Thymus (tissue), 11 donors: Measurements from ENCODE around the gene CCDC159. TPM values are rescaled to one million over a fixed set of nuclear protein-coding genes. Genes with fewer than 3 reads are reported as not detected.
"Not testable (repeated sequence)": the region's sequence is repeated elsewhere in the genome, so short reads cannot be mapped to it uniquely, and the experiment has no call there.

ENCODE experiments used
- DNase-seq, 9 donors: peaks; one replicate each; pipeline ENCODE4 v3.0.0-alpha.2; 2013; ENCODE audit warnings: low spot score in 9 of 9, low read depth in 6 of 9, missing footprints in 1 of 9
- H3K27ac ChIP-seq, 2 donors: one replicate each; pipeline ENCODE4 v1.5.1; 2013; ENCODE audit warnings: control low read depth in 1 of 2, low read depth in 1 of 2, low read length in 1 of 2, mild to moderate bottlenecking in 1 of 2, moderate library complexity in 1 of 2
- H3K27me3 ChIP-seq, 2 donors: one replicate each; pipeline ENCODE4 v1.5.1; 2013; ENCODE audit warnings: low read length in 1 of 2; ENCODE audit not compliant: control insufficient read depth in 2 of 2, insufficient read depth in 1 of 2
- H3K36me3 ChIP-seq, 2 donors: one replicate each; pipeline ENCODE4 v1.5.1; 2013; ENCODE audit warnings: low read length in 1 of 2, mild to moderate bottlenecking in 1 of 2, moderate library complexity in 1 of 2; ENCODE audit not compliant: control insufficient read depth in 2 of 2, insufficient read depth in 2 of 2
- H3K4me1 ChIP-seq, 2 donors: one replicate each; pipeline ENCODE4 v1.5.1; 2013; ENCODE audit warnings: low read length in 2 of 2; ENCODE audit not compliant: control insufficient read depth in 2 of 2, insufficient read depth in 2 of 2
- H3K4me3 ChIP-seq, 2 donors: one replicate each; pipeline ENCODE4 v1.5.1; 2013; ENCODE audit warnings: low read length in 2 of 2, control low read depth in 1 of 2, mild to moderate bottlenecking in 1 of 2
- H3K9me3 ChIP-seq, 2 donors: one replicate each; pipeline ENCODE4 v1.5.1; 2013; ENCODE audit warnings: low read length in 1 of 2, mild to moderate bottlenecking in 1 of 2; ENCODE audit not compliant: control insufficient read depth in 2 of 2, insufficient read depth in 1 of 2
- WGBS: extraction: QIAGEN DNeasy Blood & Tissue Kit; methylation state at CpG from one replicate; pipeline ENCODE4 v1.1.7; 2013; 5-methylcytosine and 5-hydroxymethylcytosine counted together
- polyA plus RNA-seq: library from polyadenylated mRNA; stranded (reverse); fragments of 200-250 nt; gene quantifications from one replicate; pipeline ENCODE4 v1.2.3, GENCODE V29; 2013
- total RNA-seq: library from RNA; stranded (reverse); fragments of 120-200 nt; gene quantifications from one replicate; pipeline ENCODE4 v1.2.4, GENCODE V29; 2013
- donor health status: healthy.

The CCDC159 gene
- total and polyA plus RNA-seq, 2 donors: 9.4 to 56.9 TPM

GRCh38 chr19:11347546-11348039 lies 1.3 kb downstream of the CCDC159 start:
- WGBS: 78% methylated on average over 7 of the region's 7 CpGs
- DNase-seq: peak in 5 of 9 donors; percentile 59 to 84 (median 67)
- H3K4me3 ChIP-seq: no peak overlapping the region
- H3K27ac ChIP-seq: peak overlapping the region in 1 of 2 donors; percentile 96
- H3K27me3 ChIP-seq: no peaks in the 10 kb centered on the region
- H3K9me3 ChIP-seq: peaks cover 4 to 17% of the 10 kb centered on the region in 2 donors
- H3K36me3 ChIP-seq: peaks cover 2 to 3% of the 10 kb centered on the region in 2 donors
- peaks cover 16 to 40% of the 10 kb centered on the region in 2 donors for H3K4me1 ChIP-seq

- Histone ChIP-seq H3K9me3 (peaks cover 4 to 17% of the 10 kb centered on the region in 2 donors), H3K36me3 (peaks cover 0 to 3% of the 10 kb centered on the region in 2 donors), H3K27ac (no peak overlapping the region), H3K4me1 (peaks cover 16 to 37% of the 10 kb centered on the region in 2 donors), H3K27me3 (peaks cover 0 to 3% of the 10 kb centered on the region in 2 donors), H3K4me3 (no peak overlapping the region)
- DNase-seq: no peak
- 97% methylated on average over 4 of the region's 4 CpGs for WGBS
Observed at GRCh38 chr19:11349171-11349570, 2.9 kb downstream of the CCDC159 start.

GRCh38 chr19:11354102-11354501 lies 7.8 kb downstream of the CCDC159 start:
- over 99% methylated on average over 4 of the region's 4 CpGs for WGBS
- not testable (repeated sequence) for H3K4me3 ChIP-seq, H3K27ac ChIP-seq, H3K36me3 ChIP-seq, DNase-seq
- H3K9me3 ChIP-seq: peaks cover 3 to 11% of the 10 kb centered on the region in 2 donors
- peaks cover 2 to 14% of the 10 kb centered on the region in 2 donors for H3K4me1 ChIP-seq
- H3K27me3 ChIP-seq: peaks cover 0 to 46% of the 10 kb centered on the region in 2 donors

GRCh38 chr19:11355160-11356073 lies 9.1 kb downstream of the CCDC159 start, which contains the start of gene PLPPR2:
Gene PLPPR2, plus strand, starts transcription at chr19:11355432. Its CDS starts 2,242 bp downstream, at chr19:11357674.
- WGBS: 8% methylated on average over 62 of the region's 62 CpGs

GRCh38 chr19:11356074-11356397 lies 9.7 kb downstream of the CCDC159 start:
- no peak overlapping the region for H3K27ac ChIP-seq
- H3K27me3 ChIP-seq: peaks cover 0 to 65% of the 10 kb centered on the region in 2 donors
- H3K4me3 ChIP-seq: peak overlapping the region in 1 of 2 donors; percentile 30
- no peaks in the 10 kb centered on the region for H3K36me3 ChIP-seq
- peaks cover 2 to 14% of the 10 kb centered on the region in 2 donors for H3K4me1 ChIP-seq
- DNase-seq: no peak
- peaks cover 0 to 3% of the 10 kb centered on the region in 2 donors for H3K9me3 ChIP-seq
- 95% methylated on average over 6 of the region's 6 CpGs for WGBS

More at GRCh38 chr19:11355160-11356073, 9.1 kb downstream of the CCDC159 start, which contains the start of gene PLPPR2:
- H3K9me3 ChIP-seq: peaks cover 0 to 3% of the 10 kb centered on the region in 2 donors
- H3K27me3 ChIP-seq: peaks cover 0 to 59% of the 10 kb centered on the region in 2 donors
- peak within 1 kb of the TSS; percentile 30 to 52 for H3K4me3 ChIP-seq
- H3K36me3 ChIP-seq: no peaks in the 10 kb centered on the region
- peak in 5 of 9 donors; percentile 72 to 87 (median 80) for DNase-seq
- peaks cover 2 to 14% of the 10 kb centered on the region in 2 donors for H3K4me1 ChIP-seq
- H3K27ac ChIP-seq: no peak within 1 kb of the TSS

DNA sequence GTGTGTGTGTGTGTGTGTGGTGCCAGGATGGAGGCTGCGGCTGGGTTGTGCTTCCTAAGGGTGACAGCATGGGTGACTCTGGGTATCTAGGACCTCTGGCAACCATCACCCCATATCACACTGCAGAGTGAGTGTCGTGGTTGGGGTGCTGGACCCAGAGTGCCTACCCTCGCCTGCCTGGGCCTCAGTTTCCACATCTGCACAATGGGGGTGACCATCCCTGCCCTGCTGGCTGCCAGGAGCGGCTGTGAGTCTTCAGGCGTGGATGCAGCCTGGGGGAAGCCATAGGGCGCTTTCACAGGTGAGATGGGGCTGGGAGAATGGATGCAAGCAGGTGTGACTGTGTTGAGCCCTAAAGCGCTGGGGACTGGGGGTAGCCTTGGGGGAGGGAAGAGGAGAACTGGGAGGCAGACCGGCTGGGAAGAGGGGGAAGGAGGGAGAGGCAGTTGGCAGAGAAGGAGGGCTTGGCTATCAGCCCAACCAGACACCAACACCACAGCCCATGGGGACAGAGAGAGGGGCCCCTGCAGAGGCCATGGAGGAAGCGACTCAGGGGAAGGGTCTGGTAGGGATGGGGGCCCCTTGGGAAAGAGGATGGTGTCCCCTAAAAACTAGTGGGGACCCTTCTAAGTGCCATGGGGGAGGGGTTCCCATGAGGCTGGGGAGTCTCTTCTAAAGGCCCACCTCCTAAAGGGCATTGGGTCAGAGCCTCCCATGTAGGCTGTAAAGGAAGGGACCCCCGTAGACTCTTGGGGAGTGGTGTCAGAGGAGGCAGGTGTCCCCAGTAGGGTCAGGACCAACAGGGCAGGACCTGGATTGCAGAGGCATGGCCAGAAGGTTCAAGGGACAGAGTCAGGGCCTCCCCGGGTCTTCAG lies 10.6 kb downstream of the CCDC159 start:
- peaks cover 0 to 74% of the 10 kb centered on the region in 2 donors for H3K27me3 ChIP-seq
- H3K27ac ChIP-seq: no peak overlapping the region
- peaks cover 0 to 3% of the 10 kb centered on the region in 2 donors for H3K9me3 ChIP-seq
- WGBS: 87% methylated on average over 11 of the region's 11 CpGs
- no peak overlapping the region for H3K4me3 ChIP-seq
- no peaks in the 10 kb centered on the region for H3K36me3 ChIP-seq
- DNase-seq: no peak
- H3K4me1 ChIP-seq: peaks cover 2 to 19% of the 10 kb centered on the region in 2 donors

GRCh38 chr19:11359421-11359820 lies 13.1 kb downstream of the CCDC159 start:
- no peak overlapping the region for H3K4me3 ChIP-seq
- no peak for DNase-seq
- 97% methylated on average over 11 of the region's 11 CpGs for WGBS
- peaks cover 2 to 19% of the 10 kb centered on the region in 2 donors for H3K4me1 ChIP-seq
- no peak overlapping the region for H3K27ac ChIP-seq
- no peaks in the 10 kb centered on the region for H3K36me3 ChIP-seq
- peaks cover 0 to 78% of the 10 kb centered on the region in 2 donors for H3K27me3 ChIP-seq
- peaks cover 0 to 3% of the 10 kb centered on the region in 2 donors for H3K9me3 ChIP-seq

GRCh38 chr19:11361037-11361770 lies 14.9 kb downstream of the CCDC159 start:
- Histone ChIP-seq H3K36me3 (no peaks in the 10 kb centered on the region), H3K27me3 (peaks cover 0 to 61% of the 10 kb centered on the region in 2 donors), H3K4me1 (peaks cover 0 to 12% of the 10 kb centered on the region in 2 donors), H3K27ac (no peak overlapping the region), H3K4me3 (no peak overlapping the region), H3K9me3 (no peaks in the 10 kb centered on the region)
- WGBS: 93% methylated on average over 43 of the region's 43 CpGs
- no peak for DNase-seq
